Thyroid gland (tissue), 4 donors: Measurements from ENCODE around the gene RARB. TPM values are rescaled to one million over a fixed set of nuclear protein-coding genes. Genes with fewer than 3 reads are reported as not detected.

Experiments used
- DNase-seq, 2 donors: peaks; one replicate each; pipeline ENCODE4 v3.0.0-alpha.2; 2019
- H3K27ac ChIP-seq, 3 donors: fragments of 200-600 bp; sonication (generic); 1 replicate in 2 of 3; 2 replicates in 1 of 3; pipeline ENCODE4 v1.5.1; 2016 to 2019; ENCODE audit warnings: mild to moderate bottlenecking in 1 of 3, moderate library complexity in 1 of 3
- H3K27me3 ChIP-seq: fragments of 200-600 bp; sonication (generic); one replicate; pipeline ENCODE4 v1.5.1; 2019
- H3K36me3 ChIP-seq, 2 donors: fragments of 200-600 bp; sonication (generic); one replicate each; pipeline ENCODE4 v1.5.1; 2016 to 2019
- H3K4me1 ChIP-seq, 2 donors: fragments of 200-600 bp; sonication (generic); one replicate each; pipeline ENCODE4 v1.5.1; 2017 to 2019
- H3K4me3 ChIP-seq, 3 donors: fragments of 200-600 bp; sonication (generic); replicated peaks in 1 of 3; 1 replicate in 2 of 3; 2 replicates in 1 of 3; pipeline ENCODE4 v1.5.1; 2016; ENCODE audit warnings: mild to moderate bottlenecking in 1 of 3
- H3K9me3 ChIP-seq: fragments of 200-600 bp; sonication (generic); one replicate; pipeline ENCODE4 v1.5.1; 2017
- CTCF ChIP-seq, 6 experiments: fragments of 200-600 bp in 3 of 6; fragments of 450-650 bp in 3 of 6; sonication (generic) in 3 of 6; IDR thresholded peaks; one replicate each; pipeline ENCODE4 v1.5.1; 2016 to 2019; ENCODE audit warnings: antibody characterized with exemption in 6 of 6, mild to moderate bottlenecking in 2 of 6, inconsistent platforms in 1 of 6, moderate library complexity in 1 of 6
- POLR2A ChIP-seq, 2 donors: fragments of 450-650 bp; IDR thresholded peaks; one replicate each; pipeline ENCODE4 v1.6.1; 2017; ENCODE audit warnings: antibody characterized with exemption in 2 of 2, mild to moderate bottlenecking in 2 of 2, moderate library complexity in 1 of 2
- WGBS, 2 donors: methylation state at CpG; one replicate each; pipeline ENCODE4 v1.1.5; 2017; 5-methylcytosine and 5-hydroxymethylcytosine counted together
- intact Hi-C: fragments of 100-400 bp; cut with DNase I; formaldehyde crosslinking; loops from one replicate; pipeline ENCODE4 v1.15.1; 2023
- total RNA-seq, 4 donors: library from RNA; depleted of rRNA; stranded (reverse); fragments of >200 nt; gene quantifications; one replicate each; pipeline ENCODE4 v1.2.3, GENCODE V29; 2016

Gene RARB
- total RNA-seq, 4 donors from 2014 or later = 13.6 to 31.5 (median 20.5) TPM

GRCh38 chr3:25536521-25537391 is 108.7 kb downstream of the RARB start:
- 87 to 92% methylated on average over 7 of the region's 7 CpGs for WGBS, 2 donors
- H3K4me1 ChIP-seq = peaks cover 0 to 9% of the 10 kb centered on the region in 2 donors
- H3K27ac ChIP-seq = no peak overlapping the region
- no peak for DNase-seq
- no peak overlapping the region for H3K4me3 ChIP-seq
- no peaks in the 10 kb centered on the region for H3K36me3 ChIP-seq
- no peaks in the 10 kb centered on the region for H3K27me3 ChIP-seq
- intact Hi-C loops = no loop called here
- H3K9me3 ChIP-seq = no peaks in the 10 kb centered on the region
- TF ChIP-seq CTCF (IDR thresholded peaks at IDR 0.05) = no peak
- no peak for TF ChIP-seq POLR2A (IDR thresholded peaks at IDR 0.05)

- Histone ChIP-seq H3K4me3 (no peak overlapping the region), H3K27ac (no peak overlapping the region), H3K9me3 (no peaks in the 10 kb centered on the region), H3K27me3 (no peaks in the 10 kb centered on the region), H3K4me1 (peaks cover 0 to 10% of the 10 kb centered on the region in 2 donors), H3K36me3 (no peaks in the 10 kb centered on the region)
- TF ChIP-seq POLR2A (IDR thresholded peaks at IDR 0.05) = no peak
- TF ChIP-seq CTCF (IDR thresholded peaks at IDR 0.05) = no peak
- intact Hi-C loops = no loop called here
- no peak for DNase-seq
- WGBS, 2 donors = 95 to 96% methylated on average over 3 of the region's 3 CpGs
Measured at GRCh38 chr3:25537516-25537915, 109.5 kb downstream of the RARB start.

GRCh38 chr3:25540273-25540672 is 112.2 kb downstream of the RARB start:
- no peak for DNase-seq

GRCh38 chr3:25542492-25543039 is 114.5 kb downstream of the RARB start:
- intact Hi-C loops = no loop called here
- TF ChIP-seq POLR2A (IDR thresholded peaks at IDR 0.05) (no peak), CTCF (IDR thresholded peaks at IDR 0.05) (no peak)
- peaks cover 0 to 20% of the 10 kb centered on the region in 2 donors for H3K4me1 ChIP-seq
- H3K4me3 ChIP-seq = no peak overlapping the region
- H3K36me3 ChIP-seq = no peaks in the 10 kb centered on the region
- H3K27ac ChIP-seq = no peak overlapping the region
- WGBS, 2 donors = 48 to 66% methylated on average over 1 of the region's 1 CpG
- H3K27me3 ChIP-seq = no peaks in the 10 kb centered on the region
- H3K9me3 ChIP-seq = no peaks in the 10 kb centered on the region
- DNase-seq = no peak

More at GRCh38 chr3:25540273-25540672, 112.2 kb downstream of the RARB start:
- no peak overlapping the region for H3K4me3 ChIP-seq
- peaks cover 0 to 15% of the 10 kb centered on the region in 2 donors for H3K4me1 ChIP-seq
- H3K36me3 ChIP-seq = no peaks in the 10 kb centered on the region
- no peak for TF ChIP-seq POLR2A (IDR thresholded peaks at IDR 0.05)
- TF ChIP-seq CTCF (IDR thresholded peaks at IDR 0.05) = no peak
- no peaks in the 10 kb centered on the region for H3K9me3 ChIP-seq
- 78 to 82% methylated on average over 5 of the region's 5 CpGs for WGBS, 2 donors
- intact Hi-C loops = no loop called here
- no peaks in the 10 kb centered on the region for H3K27me3 ChIP-seq
- H3K27ac ChIP-seq = no peak overlapping the region

GRCh38 chr3:25547103-25547502 is 119.0 kb downstream of the RARB start:
- TF ChIP-seq POLR2A (IDR thresholded peaks at IDR 0.05) (no peak), CTCF (IDR thresholded peaks at IDR 0.05) (no peak)

More at GRCh38 chr3:25547103-25547502, 119.0 kb downstream of the RARB start:
- Histone ChIP-seq H3K27ac (no peak overlapping the region), H3K9me3 (no peaks in the 10 kb centered on the region), H3K36me3 (no peaks in the 10 kb centered on the region), H3K4me3 (no peak overlapping the region), H3K27me3 (no peaks in the 10 kb centered on the region), H3K4me1 (peaks cover 10 to 11% of the 10 kb centered on the region in 2 donors)
- no peak for DNase-seq
- intact Hi-C loops = no loop called here
- WGBS, 2 donors = 93 to 94% methylated on average over 1 of the region's 1 CpG
